HG03571 (cell line): ENCODE data around the gene HMGN3.

Source experiments
- ATAC-seq: cut with Tn5 transposase; IDR thresholded peaks from one replicate; pipeline ENCODE4 v1.9.1; 2021; ENCODE audit not compliant: unreplicated experiment

Gene HMGN3

DNA sequence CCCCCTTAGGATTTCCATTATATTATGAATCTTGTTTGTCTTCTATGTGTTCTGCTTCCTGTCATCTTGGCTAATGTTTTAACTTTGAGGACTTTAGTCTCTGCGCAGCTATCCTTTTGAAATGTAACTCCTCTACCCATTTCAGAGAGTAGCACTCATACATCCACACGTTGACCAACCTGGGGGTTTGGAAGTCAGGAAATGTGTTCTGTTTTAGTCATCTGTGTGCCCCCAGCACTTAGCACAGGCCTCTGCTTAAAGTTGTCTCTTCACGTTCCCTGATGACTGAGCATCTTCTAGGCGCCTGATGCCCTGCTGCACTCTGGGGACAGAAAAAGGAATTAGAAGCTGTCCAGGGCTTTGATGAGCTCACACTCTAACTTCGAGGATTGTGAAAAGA lies 47.9 kb downstream of the HMGN3 start:
- no peak for ATAC-seq

DNA sequence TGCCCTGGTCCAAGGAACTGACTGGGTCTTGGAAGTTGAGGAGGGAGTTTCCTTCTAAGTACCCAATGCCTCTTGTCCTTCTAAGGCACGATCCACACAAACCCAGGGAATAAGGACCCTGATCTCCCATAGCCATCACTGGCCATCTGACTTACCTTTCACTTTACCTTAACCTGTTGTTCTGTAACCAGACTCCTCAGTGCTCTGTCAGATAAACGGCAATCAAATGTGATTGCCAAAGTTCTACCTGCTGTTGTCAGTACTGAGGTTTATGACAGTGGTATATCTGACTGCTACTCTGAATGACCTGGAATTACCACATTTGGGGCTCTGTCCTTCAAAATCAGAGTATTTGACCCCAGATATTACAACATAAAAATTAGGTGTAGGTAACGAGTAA lies 49.8 kb downstream of the HMGN3 start:
- ATAC-seq = no peak

DNA sequence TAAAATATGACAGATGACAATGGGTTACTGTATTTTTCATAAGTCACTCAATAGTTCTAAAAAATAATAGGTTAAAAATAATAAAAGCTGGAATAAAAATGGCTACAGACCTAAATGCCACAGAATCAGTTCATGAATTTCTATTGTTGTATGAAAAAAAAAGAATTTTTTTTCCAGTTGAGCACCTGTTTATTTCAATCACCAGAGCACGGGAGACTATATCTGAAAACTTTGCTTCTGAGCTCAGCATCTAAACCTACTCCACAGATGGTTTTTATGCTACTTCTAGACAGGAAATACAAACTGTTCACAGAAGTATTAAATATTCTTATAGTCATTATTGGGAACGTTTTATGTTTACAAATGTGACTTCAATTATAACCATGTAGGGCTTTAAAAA lies 50.4 kb downstream of the HMGN3 start:
- ATAC-seq = no peak

DNA sequence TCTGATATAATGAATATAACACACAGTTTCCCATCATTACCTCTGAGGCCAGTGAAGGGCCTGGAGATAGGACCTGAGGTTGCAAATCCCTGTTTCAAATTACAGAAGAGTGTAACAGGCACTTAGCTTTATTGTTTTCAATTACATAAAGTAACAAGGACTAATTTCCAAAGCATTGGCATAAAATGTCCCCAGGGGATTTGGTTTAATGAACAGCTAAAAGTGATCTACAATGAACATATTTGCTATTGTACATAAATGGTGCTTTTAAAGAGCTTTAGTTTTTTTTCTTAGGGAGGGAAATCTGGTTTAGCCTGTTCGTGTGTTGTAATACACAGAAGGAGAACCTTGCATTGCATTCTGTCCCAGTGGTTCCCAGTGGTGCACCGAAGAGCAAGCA lies 54.4 kb downstream of the HMGN3 start:
- ATAC-seq = no peak

DNA sequence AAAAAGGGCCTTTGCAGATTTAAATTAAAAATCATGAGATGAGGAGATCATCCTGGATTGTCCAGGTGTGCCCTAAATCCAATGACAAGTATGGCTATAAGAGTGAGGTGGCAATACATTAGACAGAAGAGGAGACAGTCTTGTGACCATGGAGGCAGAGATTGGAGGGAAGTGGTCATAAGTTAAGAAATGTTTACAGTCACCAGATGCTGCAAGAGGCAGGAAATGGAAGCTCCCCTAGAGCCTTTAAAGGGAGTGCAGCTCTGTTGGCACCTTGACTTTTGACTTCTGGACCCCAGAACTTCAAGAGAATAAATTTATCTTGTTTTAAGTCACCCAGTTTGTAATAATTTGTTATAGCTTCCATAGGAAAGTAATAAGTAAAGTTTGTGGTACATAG lies 61.1 kb downstream of the HMGN3 start:
- no peak for ATAC-seq

DNA sequence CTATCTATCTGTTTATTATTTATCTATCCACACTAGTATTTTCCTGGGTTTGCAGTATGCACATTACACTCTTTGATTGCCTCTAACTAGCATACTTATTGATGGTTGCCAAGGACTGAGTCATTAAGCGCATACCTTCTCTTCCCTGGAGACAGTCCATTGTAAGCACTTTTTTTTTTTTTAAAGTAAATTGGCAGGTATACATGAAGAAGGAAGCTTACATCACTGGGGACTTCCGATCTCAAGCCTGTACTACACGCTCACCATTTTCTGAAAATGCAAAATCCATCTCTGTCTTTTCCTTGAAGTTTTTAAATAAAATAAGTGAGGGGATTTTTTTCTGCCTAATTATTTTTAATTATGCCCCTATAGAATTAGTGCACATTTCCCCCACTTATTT lies 63.5 kb downstream of the HMGN3 start:
- ATAC-seq = no peak

DNA sequence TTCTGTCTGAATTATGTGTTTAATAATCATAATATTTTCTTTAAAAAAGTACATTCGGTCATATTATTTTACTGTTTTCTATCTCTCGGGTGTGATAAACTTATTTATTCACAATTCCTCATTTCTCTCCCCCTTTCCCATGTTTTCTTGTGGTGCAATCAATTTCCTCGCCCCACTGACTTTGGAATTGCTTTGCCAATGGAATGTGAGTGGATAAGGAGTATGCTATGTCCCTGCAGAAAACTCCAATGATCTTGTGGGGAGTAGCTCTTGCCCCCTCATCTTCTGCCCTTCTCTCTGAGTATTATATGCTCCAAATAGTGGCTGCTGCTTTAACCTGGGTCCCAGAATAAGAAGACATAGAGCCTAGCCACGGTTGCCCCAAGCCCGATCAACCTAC lies 64.1 kb downstream of the HMGN3 start:
- ATAC-seq = no peak

DNA sequence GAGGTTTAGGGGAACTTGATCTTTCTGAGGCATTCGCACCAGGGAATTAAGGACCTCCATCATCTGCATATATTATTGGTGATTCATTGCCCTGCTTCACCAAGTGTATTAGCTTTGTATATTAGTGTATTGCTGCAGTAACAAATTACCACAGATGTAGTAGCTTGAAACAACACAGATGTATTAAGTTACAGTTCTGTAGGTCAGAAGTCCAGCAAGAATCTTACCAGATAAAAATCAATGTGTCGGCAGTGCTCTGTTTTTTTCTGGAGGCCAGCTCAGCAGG lies 65.8 kb downstream of the HMGN3 start:
- ATAC-seq = no peak

DNA sequence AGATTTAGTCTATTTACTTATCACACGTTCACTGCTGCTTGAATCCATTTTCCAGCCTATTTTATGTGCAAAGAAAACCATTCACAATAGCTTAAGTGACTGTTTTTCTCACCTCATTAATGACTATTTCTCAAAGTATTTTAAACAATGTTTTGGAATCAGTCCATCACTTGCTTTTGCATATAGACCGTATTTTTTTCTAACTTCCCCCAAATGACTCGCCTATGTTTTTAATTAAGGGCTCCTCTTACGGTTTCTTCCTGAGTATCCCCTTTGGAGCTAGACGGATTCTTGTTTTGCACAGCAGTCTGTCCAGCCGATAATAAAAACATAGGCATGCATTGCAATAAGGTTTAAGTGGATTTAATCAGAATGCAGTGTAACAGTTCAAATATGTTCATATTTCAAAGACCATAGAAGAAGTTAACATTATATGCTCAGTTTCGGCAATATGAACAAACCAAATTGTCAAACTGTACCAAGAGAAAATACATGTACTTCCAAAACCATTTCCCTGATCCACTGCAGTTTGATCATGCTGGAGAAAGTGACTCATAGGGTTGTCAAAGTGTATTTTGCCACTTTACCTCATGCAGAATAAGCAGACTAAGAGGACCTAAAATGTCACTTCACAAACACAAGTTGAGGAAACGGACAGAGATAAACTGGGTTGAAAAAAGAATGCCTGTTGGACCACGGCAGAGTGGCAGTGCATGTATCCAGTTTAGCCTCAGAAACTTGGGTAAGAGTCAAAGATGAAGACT lies 66.4 kb downstream of the HMGN3 start:
- no peak for ATAC-seq

DNA sequence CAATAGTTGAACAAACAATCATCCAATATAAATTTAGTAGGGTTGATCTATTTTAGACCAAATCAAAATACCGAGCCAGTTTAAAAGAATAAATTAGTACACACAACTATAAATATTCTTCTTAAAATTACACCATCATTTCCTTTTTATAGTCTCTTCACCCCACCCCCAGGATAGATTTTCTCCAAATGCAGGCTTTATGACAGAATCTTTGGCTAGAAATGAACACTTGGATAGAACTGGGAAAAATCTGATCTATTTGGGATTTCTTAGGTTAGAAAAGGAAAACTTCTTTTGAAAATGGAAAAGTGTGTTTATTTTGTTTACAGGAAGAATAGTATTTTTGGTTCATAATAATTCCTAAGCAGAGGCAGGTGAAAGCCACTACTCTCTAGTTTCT lies 74.6 kb downstream of the HMGN3 start:
- ATAC-seq = no peak

DNA sequence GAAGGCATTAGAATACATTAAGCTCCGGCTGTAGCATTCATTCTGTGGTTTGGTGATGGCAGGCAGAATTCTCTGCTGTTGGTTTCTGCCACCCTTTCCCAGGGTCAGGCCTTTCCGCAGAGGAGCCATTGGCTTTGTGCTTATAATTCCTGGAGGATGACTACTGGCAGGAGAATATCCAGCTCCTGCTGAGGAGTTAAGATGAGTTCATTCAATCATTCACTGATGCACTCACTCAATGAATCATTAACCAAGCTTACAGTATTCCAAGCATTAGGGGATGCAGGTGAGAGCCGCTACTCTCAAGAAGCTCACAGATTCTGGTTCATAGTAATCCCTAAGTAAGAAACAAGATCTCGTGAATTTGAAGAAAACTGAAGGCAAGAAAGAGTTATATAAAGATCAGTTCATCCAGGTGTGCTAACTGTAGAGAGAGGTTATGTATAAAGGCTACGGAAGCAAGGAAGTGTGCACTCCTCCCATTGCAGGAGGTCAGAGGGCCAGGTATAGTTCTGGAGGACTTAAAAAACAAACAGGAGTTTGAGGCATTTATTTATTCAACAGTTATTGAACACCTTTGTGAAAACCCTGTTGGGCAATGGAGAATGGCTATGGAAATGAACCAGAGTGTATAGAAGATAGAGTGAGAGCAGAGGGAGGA lies 75.5 kb downstream of the HMGN3 start:
- no peak for ATAC-seq

DNA sequence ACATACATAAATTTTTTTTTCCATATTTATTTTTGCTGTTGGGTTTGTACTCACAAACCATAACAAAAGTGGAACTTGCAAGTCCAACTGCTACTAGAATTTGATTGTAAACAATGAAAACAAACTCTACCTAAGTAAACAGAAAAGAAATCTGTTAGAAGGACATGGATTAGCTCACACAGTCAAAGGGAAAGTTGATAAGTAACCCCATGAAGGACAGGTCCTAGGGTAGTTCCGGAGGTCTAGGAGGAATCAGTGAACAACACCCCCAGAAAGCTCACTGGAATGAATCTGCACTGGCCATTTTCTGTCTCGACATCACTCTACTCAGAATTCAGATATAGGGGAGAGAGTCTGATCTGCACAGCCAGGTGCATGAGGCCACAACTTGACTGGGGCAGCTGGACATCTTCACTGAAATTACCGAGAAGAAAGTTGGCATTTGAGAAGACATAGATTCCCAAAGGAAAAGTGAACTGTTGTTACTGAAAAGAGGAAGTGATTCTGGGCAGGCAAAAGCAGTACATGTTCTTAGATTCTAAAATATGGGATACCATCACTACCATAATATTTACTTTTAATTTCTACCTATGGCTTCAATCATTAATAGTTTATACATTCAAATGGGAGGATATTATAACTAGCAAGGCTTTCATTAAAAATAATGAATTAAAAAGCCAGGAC lies 76.4 kb downstream of the HMGN3 start:
- ATAC-seq = no peak

DNA sequence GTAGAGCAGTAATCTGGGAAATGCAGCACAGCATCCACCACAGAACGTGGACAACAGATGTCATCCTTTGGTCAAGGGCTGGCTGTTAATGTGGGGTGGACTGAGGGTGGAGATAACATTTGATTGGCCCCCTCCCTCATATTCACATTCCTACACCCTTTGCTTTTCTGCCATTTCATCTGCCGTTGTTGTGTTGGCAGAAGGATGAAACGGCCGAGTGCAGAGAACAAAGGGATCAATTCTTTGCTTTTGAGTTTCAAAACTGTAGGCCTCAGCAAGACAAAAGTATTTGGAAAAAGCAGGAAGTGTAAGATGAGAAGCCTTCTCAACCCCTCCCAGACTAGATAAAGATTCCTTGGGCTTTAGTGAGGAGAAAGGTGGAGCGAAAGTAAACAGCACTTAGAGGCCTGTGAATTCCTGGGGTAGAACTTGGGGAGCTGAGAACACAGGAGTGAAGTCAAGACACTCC lies 82.2 kb downstream of the HMGN3 start:
- ATAC-seq = no peak
